ENCODE results near the gene LLCFC1. TPM values are rescaled to one million over a fixed set of nuclear protein-coding genes. Genes with fewer than 3 reads are reported as not detected.

Gene LLCFC1
- total and polyA plus RNA-seq, 2 experiments from 2014 or later: not detected

GRCh38 chr7:142930126-142930730, 9.1 kb upstream of the LLCFC1 start:
- no peak for DNase-seq (ENCODE audit: low spot score)
- no peak for TF ChIP-seq NANOG (IDR thresholded peaks at IDR 0.05; ENCODE audit: borderline replicate concordance)
- no peak for TF ChIP-seq REST (IDR thresholded peaks at IDR 0.05; ENCODE audit: unreplicated experiment)
- TF ChIP-seq ZNF114 (CRISPR knock-in tag; IDR thresholded peaks at IDR 0.05): no peak
- no peak for TF ChIP-seq CREB1 (CRISPR knock-in tag; IDR thresholded peaks at IDR 0.05; ENCODE audit: low read depth)
- no peak for TF ChIP-seq POLR2AphosphoS5 (IDR thresholded peaks at IDR 0.05; ENCODE audit: low read depth)
- no peak for TF ChIP-seq JUNB (IDR thresholded peaks at IDR 0.05; ENCODE audit: unreplicated experiment)
- no peak for TF ChIP-seq STAT1 (IDR thresholded peaks at IDR 0.05; ENCODE audit: unreplicated experiment)
- no peak for TF ChIP-seq ZNF331 (CRISPR knock-in tag; IDR thresholded peaks at IDR 0.05; ENCODE audit: low read depth)
- no peak for TF ChIP-seq EZH2 (IDR thresholded peaks at IDR 0.05; ENCODE audit: low read depth, unreplicated experiment)
- TF ChIP-seq CTCF (conservative IDR thresholded peaks at IDR 0.05; ENCODE audit: low read depth in 2 of 2): no peak
- TF ChIP-seq ETS1 (IDR thresholded peaks at IDR 0.05): no peak
- no peak for TF ChIP-seq EZH2phosphoT487 (IDR thresholded peaks at IDR 0.05; ENCODE audit: unreplicated experiment)
- TF ChIP-seq ZNF462 (CRISPR knock-in tag; IDR thresholded peaks at IDR 0.05): no peak
- Histone ChIP-seq H3F3A (replicated peaks; ENCODE audit: low read depth) (no peaks in the 10 kb centered on the region), H3K79me2 (replicated peaks; ENCODE audit: insufficient read depth) (no peaks in the 10 kb centered on the region), H3K4me1 (ENCODE audit: insufficient read depth) (no peaks in the 10 kb centered on the region), H3K4me3 (no peak overlapping the region), H3K36me3 (ENCODE audit: insufficient read depth) (no peaks in the 10 kb centered on the region), H3K27ac (ENCODE audit: low read depth) (no peak overlapping the region), H3K27me3 (ENCODE audit: insufficient read depth) (peaks cover 9% of the 10 kb centered on the region; the same call in 1 of the 2 replicates), H3K9me2 (ENCODE audit: insufficient read depth) (no peaks in the 10 kb centered on the region), H3K4me2 (no peak overlapping the region), H4K20me1 (replicated peaks; ENCODE audit: insufficient read depth) (no peaks in the 10 kb centered on the region), H2AFZ (no peak overlapping the region)
- no peaks in the 10 kb centered on the region for H3K9me3 Mint-ChIP-seq
- ATAC-seq: no peak
- H3K27me3 Mint-ChIP-seq (ENCODE audit: insufficient read depth, low read depth, poor library complexity): peaks cover 12% of the 10 kb centered on the region
- no peaks in the 10 kb centered on the region; the same call in 1 of the 3 replicates for H3K36me3 Mint-ChIP-seq (ENCODE audit: low read depth)
- H3K27ac Mint-ChIP-seq: no peak overlapping the region
- peaks cover 9% of the 10 kb centered on the region for H3K4me1 Mint-ChIP-seq
- H3K4me3 Mint-ChIP-seq: no peak overlapping the region

Data from GM23338 (cell line).